Lower lobe of right lung (tissue), 2 donors: ENCODE results near the gene CLCA2. TPM values are rescaled to one million over a fixed set of nuclear protein-coding genes. Genes with fewer than 3 reads are reported as not detected.

Source experiments
- ATAC-seq, 2 donors: fragments of 200-7000 bp; cut with Tn5 transposase; one replicate each; pipeline ENCODE4 v1.9.1; 2020 to 2022; ENCODE audit warnings: mild to moderate bottlenecking in 2 of 2, moderate library complexity in 2 of 2
- DNase-seq: peaks from one replicate; pipeline ENCODE4 v3.0.0-alpha.2; 2020
- H3K27ac ChIP-seq: fragments of 200-600 bp; one replicate; pipeline ENCODE4 v1.8.0; 2022
- H3K27me3 ChIP-seq: fragments of 200-600 bp; one replicate; pipeline ENCODE4 v1.8.0; 2022; ENCODE audit warnings: low read depth
- H3K36me3 ChIP-seq: fragments of 200-600 bp; one replicate; pipeline ENCODE4 v1.8.0; 2022; ENCODE audit warnings: mild to moderate bottlenecking
- H3K4me1 ChIP-seq: fragments of 200-600 bp; one replicate; pipeline ENCODE4 v1.8.0; 2022
- H3K4me3 ChIP-seq: fragments of 200-600 bp; one replicate; pipeline ENCODE4 v1.8.0; 2022; ENCODE audit warnings: mild to moderate bottlenecking
- H3K9me3 ChIP-seq: fragments of 200-600 bp; one replicate; pipeline ENCODE4 v1.8.0; 2022
- CTCF ChIP-seq: fragments of 200-600 bp; IDR thresholded peaks from one replicate; pipeline ENCODE4 v1.8.0; 2022; ENCODE audit warnings: antibody characterized with exemption, mild to moderate bottlenecking
- intact Hi-C: fragments of 100-400 bp; cut with DNase I; formaldehyde crosslinking; loops from one replicate; pipeline ENCODE4 v1.11.0; 2022
- total RNA-seq: library from RNA; stranded (reverse); fragmentation: NEBNext Ultra II Directional; extraction: Animal tissue kit (Norgen Biotek cat#: 25700); gene quantifications from one replicate; pipeline ENCODE4 v1.2.1, GENCODE V29; 2021
- donor health status: DM: no; HTN: yes; CAD: no; lungs with severe emphysema.

Gene CLCA2
- total RNA-seq, 1 donor from 2014 or later, result 0.62 TPM

GRCh38 chr1:86394416-86394815, 29.6 kb upstream of the CLCA2 start:
- no peaks in the 10 kb centered on the region for H3K9me3 ChIP-seq
- no peaks in the 10 kb centered on the region for H3K36me3 ChIP-seq
- peak overlapping the region; percentile 76 for H3K4me3 ChIP-seq
- ATAC-seq (no peak), DNase-seq (no peak)
- H3K27ac ChIP-seq, result no peak overlapping the region
- intact Hi-C loops, result no loop called here
- H3K4me1 ChIP-seq, result peaks cover 32% of the 10 kb centered on the region
- H3K27me3 ChIP-seq, result no peaks in the 10 kb centered on the region
- no peak for TF ChIP-seq CTCF

- H3K4me1 ChIP-seq, result peaks cover 32% of the 10 kb centered on the region
- H3K4me3 ChIP-seq, result peak within 1 kb of the TSS; percentile 76
- no peaks in the 10 kb centered on the region for H3K36me3 ChIP-seq
- TF ChIP-seq CTCF, result no peak
- H3K9me3 ChIP-seq, result no peaks in the 10 kb centered on the region
- peak; percentile 94 for DNase-seq
- intact Hi-C loops, result no loop called here
- ATAC-seq, result peak; percentile 100
- H3K27ac ChIP-seq, result peak within 1 kb of the TSS; percentile 83
- H3K27me3 ChIP-seq, result no peaks in the 10 kb centered on the region
Observed at GRCh38 chr1:86395751-86396497, 28.0 kb upstream of the CLCA2 start, which contains the start of gene ODF2L. ODF2L (minus strand) TSS chr1:86396323; CDS start chr1:86387027, 9,296 bp downstream.

- Histone ChIP-seq H3K9me3 (no peaks in the 10 kb centered on the region), H3K27ac (peak overlapping the region; percentile 83), H3K36me3 (no peaks in the 10 kb centered on the region), H3K27me3 (no peaks in the 10 kb centered on the region), H3K4me3 (peak overlapping the region; percentile 76), H3K4me1 (peaks cover 32% of the 10 kb centered on the region)
- ATAC-seq, result no peak
- intact Hi-C loops, result no loop called here
- TF ChIP-seq CTCF, result no peak
- no peak for DNase-seq
Observed at GRCh38 chr1:86396498-86396890, 27.5 kb upstream of the CLCA2 start.

GRCh38 chr1:86409416-86410021, 14.5 kb upstream of the CLCA2 start:
- no peaks in the 10 kb centered on the region for H3K9me3 ChIP-seq
- no peak overlapping the region for H3K4me3 ChIP-seq
- intact Hi-C loops, result no loop called here
- no peaks in the 10 kb centered on the region for H3K27me3 ChIP-seq
- no peaks in the 10 kb centered on the region for H3K36me3 ChIP-seq
- no peaks in the 10 kb centered on the region for H3K4me1 ChIP-seq
- no peak overlapping the region for H3K27ac ChIP-seq
- DNase-seq (peak; percentile 64), ATAC-seq (peak; percentile 90 to 93)
- no peak for TF ChIP-seq CTCF

GRCh38 chr1:86410879-86411278, 13.1 kb upstream of the CLCA2 start:
- H3K27ac ChIP-seq, result no peak overlapping the region
- no peaks in the 10 kb centered on the region for H3K4me1 ChIP-seq
- H3K36me3 ChIP-seq, result no peaks in the 10 kb centered on the region
- no peak overlapping the region for H3K4me3 ChIP-seq
- intact Hi-C loops, result no loop called here
- H3K27me3 ChIP-seq, result no peaks in the 10 kb centered on the region
- ATAC-seq, result no peak
- no peaks in the 10 kb centered on the region for H3K9me3 ChIP-seq
- no peak for DNase-seq
- no peak for TF ChIP-seq CTCF
